Ecto neural progenitor cell (in vitro differentiated cells): ENCODE results near the gene OGDH.
"Not testable (repeated sequence)": the region's sequence is repeated elsewhere in the genome, so short reads cannot be mapped to it uniquely, and the experiment has no call there.

ENCODE experiments used
- DNase-seq: peaks from one replicate; pipeline ENCODE4 v3.0.0-alpha.2; 2018; ENCODE audit warnings: low spot score

The OGDH gene

GRCh38 chr7:44606341-44607140, at the start of gene OGDH:
OGDH (plus strand) TSS chr7:44606627; CDS start chr7:44624344, 17,717 bp downstream.
- DNase-seq, result peak; percentile 99

GRCh38 chr7:44557485-44557884, 48.9 kb upstream of the OGDH start:
- no peak for DNase-seq

GRCh38 chr7:44559485-44559884, 46.9 kb upstream of the OGDH start:
- DNase-seq, result no peak

GRCh38 chr7:44561481-44561880, 44.9 kb upstream of the OGDH start:
- no peak for DNase-seq

DNA sequence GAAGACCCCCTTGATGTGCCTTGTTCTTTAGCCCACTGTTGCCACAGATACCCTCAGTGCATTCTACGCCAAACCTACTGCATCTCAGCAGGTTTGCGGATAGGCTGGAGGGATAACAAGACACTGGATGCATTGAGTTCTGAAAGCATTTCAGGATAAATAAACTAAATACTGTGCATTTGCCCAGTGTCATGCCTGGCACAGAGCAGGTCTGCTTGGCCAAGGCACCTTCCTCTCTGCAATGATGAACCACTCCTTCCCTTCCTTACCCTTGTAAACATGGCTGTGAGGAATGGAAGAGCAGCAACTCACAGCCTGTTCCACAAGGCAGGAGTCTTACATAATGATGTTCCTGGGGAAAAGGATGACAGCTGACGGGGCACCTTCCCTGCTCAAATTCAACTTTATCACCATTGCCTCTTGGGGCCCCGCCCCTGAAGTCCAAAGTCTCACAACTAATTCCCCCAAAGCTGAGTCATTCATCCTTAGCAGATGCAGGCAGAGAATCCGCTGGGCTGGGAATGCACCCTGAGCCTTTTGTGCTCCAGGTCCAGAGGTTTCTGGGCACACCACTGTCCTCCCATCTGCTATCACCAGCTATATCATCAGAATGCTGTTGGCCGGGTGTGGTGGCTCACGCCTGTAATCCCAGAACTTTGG, 44.3 kb upstream of the OGDH start:
- DNase-seq, result no peak

DNA sequence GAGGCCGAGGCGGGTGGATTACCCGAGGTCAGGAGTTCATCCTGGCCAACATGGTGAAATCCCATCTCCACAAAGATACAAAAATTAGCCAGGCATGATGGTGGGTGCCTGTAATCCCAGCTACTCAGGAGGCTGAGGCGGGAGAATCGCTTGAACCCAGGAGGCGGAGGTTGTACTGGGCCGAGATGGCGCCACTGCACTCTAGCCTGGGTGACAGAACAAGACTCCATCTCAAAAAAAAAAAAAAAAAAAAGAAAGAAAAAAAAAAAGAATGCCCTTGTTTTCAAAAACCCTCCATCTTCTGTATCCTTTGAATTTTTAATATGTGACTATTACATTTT, 43.8 kb upstream of the OGDH start:
- not testable (repeated sequence) for DNase-seq

DNA sequence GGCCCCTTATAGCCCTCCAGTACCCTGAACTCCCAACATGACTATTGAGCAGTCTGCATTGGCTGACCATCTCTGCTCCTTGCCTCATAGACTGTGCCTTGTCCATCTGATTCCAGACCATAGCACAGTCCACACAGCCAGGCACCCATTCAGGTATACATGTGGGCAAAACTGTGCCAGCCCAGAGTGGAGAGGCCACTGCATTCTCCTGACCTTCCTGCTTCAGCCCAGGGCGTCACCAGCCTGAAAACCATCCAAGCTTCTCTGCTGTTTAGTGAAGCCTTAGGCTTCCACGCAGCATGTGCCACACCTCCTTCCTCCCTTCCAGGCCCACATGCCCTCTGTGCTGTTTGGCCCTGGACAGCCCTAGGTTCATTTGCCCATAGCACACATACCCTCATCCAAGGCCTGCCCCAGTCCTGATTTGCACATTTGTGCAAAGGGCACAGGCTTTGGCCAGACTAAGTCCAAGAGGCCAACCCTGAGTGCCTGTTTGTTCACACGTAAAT, 43.2 kb upstream of the OGDH start:
- no peak for DNase-seq

DNA sequence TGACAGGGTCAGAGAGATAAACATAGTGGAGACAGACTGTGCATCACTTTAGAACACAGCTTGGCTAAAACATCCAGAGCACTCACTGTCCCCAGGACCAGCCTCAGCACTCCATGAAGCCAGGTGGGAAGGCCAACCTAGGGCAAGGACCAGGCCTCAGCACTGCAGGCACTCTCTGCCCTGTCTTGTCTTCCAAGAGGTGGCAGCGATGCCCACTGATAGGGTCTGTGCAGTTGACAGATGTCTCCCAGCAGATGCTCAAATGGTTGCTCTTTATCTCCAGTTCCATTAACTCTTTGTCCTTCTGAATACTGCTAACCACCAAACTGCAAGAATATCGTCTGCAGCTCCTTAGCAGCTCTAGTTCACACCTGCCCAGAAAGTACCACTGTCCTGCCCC, 41.8 kb upstream of the OGDH start:
- no peak for DNase-seq

- peak; percentile 78 for DNase-seq
These were observed 41.2 kb upstream of the OGDH start for GRCh38 chr7:44565097-44565794.

- DNase-seq, result no peak
These were observed 40.5 kb upstream of the OGDH start for GRCh38 chr7:44565795-44566559.

DNA sequence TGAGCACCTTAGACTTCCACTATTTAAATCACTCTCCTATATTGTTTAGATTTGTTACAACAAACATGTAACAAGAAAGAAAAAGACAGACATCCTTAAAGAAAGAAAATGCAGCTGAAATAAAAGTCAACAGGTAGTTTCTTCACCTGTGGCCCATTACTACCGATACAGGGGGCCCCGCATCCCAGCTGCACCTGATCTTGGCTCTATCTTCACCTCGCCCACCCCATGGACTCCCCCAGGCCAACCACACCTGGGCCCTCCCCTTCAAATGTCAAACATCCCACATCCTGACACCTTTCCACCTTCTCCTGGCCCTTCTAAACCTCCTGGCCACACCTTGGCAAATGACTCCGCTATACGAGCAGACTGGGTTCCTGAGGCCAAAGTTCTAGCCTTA, 39.7 kb upstream of the OGDH start:
- no peak for DNase-seq

- DNase-seq, result no peak
These were observed 38.5 kb upstream of the OGDH start for GRCh38 chr7:44567884-44568283.

DNA sequence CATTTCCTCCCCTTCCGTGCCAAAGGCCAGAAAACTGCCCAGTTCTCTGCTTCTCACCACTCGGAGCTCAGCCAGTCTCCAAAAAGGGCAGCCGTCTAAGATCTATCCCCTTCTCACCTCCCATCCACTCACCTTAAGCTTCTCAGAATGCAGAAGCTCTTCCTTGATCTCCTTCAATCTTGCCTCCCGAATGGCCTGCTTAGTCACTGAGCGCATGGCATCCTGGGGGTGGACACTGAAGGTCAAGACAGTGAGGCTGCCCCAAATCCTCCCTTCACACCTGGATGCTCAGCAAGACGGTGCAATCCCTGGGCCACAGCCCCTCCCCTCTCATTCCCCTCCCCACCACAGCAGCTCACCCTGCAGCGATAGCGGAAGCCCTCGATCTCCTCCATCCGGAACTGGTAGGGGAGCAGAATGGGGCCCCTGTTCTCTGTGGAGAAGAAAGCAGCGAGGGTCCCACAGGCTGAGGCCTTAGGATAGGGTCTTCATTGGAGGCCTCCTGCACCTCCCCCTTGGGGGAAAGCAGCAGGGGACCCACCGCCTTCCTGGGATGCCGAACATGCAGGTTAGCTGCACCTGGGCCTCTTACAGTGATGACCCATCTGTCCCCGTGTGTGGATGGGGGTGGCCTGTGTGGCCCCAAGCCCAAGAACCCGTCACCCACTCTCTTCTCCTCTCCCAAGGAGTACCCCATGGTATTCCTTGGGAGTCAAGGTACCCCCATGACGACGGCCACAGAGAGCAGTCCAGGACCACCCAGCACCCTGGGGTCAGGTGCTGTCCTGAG, 37.5 kb upstream of the OGDH start:
- DNase-seq, result no peak

DNA sequence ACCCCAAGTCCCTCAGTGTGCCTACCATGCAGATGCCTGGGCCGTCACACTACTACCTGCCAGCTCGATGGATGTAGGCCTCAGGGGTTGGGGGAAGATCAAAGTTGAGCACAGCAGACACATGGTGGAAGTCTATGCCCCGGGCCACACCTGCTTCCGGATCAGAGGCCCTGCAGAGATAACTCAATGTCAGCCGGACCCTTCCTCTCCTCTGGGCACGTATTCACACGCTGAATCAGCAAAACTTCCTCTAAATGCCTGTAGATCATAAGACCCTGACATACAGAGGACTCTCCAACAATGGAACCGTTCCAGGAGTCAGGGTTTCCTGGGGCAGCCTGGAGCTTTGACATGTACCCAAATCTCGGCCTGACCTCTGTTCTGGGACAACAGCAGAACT, 36.5 kb upstream of the OGDH start:
- DNase-seq, result no peak

DNA sequence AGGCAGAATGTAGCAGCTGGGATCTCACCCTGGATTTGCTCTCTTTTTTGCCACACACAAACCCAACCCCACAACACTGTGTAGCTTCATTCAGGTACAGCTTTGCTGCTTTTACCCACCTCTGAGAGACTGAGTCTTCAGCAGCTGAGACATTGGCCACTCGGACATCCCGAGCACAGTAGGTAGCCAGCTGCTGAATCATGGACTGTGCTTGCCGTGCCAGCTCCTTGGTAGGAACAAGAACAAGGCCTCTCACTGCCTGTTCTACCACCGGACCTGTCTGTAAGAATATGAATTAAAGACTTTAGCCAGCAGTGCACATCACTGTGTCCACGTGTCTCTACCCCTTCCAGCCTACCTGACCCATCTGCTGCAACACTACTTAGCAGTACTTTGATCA, 33.7 kb upstream of the OGDH start:
- DNase-seq, result no peak

- DNase-seq, result peak; percentile 93
These were observed 32.8 kb upstream of the OGDH start, which contains the start of gene DDX56 for GRCh38 chr7:44573464-44574286. DDX56 (minus strand) TSS chr7:44573908; CDS start chr7:44573895, 13 bp downstream.

DNA sequence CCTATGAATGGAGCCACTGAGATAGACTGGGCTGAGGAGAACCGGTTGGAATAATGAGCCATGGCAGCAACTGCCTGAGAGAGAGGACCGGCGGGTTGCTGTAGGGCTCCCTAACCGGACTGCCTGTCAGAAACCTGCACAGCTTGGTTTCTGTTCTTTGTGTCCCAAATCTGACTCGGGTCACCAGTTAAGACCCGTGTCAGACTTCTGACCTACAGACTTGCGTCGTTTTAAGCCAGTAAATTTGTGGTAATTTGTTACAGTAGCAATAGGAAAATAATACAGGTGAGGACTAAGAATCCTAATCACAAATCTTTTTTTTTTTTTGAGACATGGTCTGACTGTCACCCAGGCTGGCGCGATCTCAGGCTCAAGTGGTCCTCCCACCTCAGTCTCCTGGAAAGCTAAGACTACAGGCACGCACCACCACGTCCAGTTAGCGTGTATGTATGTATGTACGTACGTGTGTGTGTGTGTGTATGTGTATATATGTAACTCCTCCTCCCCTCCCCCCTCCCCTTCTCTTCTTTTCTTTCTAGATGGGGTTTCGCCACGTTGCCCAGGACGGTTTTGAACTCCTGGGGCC, 32.0 kb upstream of the OGDH start:
- no peak for DNase-seq

DNA sequence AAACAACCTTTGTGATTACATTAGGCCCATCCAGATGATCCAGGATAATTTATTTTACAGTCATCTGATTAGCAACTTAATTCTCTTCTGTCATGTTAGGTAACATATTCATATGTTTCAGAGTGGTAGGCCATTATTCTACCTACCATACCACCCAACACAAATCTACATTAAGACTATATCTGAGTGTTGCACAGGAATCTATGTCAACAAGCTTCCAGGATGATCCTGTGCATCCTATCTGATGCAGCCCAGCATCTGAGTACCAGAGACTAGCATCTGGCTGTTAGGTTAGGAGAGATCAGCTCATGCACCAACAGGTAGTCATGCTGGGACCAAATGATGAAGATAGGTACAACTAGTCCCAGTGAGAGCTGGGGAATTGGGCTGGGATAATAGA, 31.4 kb upstream of the OGDH start:
- DNase-seq, result no peak

DNA sequence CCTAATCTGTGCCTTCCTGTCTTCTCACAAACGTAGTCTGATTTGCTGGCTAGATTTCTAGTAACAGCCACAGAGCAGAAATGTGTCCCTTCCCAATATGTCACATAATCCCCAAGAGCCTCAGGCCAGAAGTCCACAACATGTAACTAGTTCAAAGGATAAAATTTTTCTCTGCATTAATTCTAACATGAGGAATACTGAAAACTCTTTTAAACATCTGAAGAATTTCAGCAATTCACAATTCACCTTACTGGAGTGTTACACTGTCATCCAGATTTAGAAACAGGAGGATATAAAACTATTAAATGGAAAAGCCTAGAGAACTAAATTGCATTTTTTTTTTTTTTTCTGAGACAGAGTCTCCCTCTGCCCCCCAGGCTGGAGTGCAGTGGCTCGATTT, 30.2 kb upstream of the OGDH start:
- no peak for DNase-seq
